SK-N-SH (cell line): ENCODE results near the gene ADGRB2. TPM values are rescaled to one million over a fixed set of nuclear protein-coding genes. Genes with fewer than 3 reads are reported as not detected.

ENCODE experiments used
- CTCF ChIA-PET: fragments of 300-600, 350-600 bp; formaldehyde crosslinking; extraction: SDS; loops from one replicate; lab custom pipeline; 2021; lab: Yijun Ruan, JAX
- POLR2A ChIA-PET: fragments of 350-600 bp; sonication (Branson Sonifier 250); formaldehyde crosslinking; extraction: SDS; loops from one replicate; lab custom pipeline; 2020; ENCODE audit warnings: antibody characterized with exemption, inconsistent platforms; lab: Yijun Ruan, JAX
- DNase-seq: peaks from one replicate; pipeline ENCODE4 v3.0.0; 2012
- H2AFZ ChIP-seq: fragments of 200-600 bp; sonication (generic); 2 replicates; pipeline ENCODE4 v1.8.1; 2016; ENCODE audit warnings: antibody characterized with exemption, mild to moderate bottlenecking, low read depth
- H3F3A ChIP-seq: fragments of 200-600 bp; sonication (generic); replicated peaks from 2 replicates; pipeline ENCODE3; 2016; ENCODE audit warnings: antibody characterized with exemption, mild to moderate bottlenecking; ENCODE audit not compliant: insufficient read depth
- H3K27ac ChIP-seq, 2 experiments: fragments of 200-500 bp in 1 of 2; fragments of 200-600 bp in 1 of 2; sonication (Bioruptor generic) in 1 of 2; sonication (generic), shearing (Covaris generic) in 1 of 2; 2 replicates each; pipeline versions ENCODE4 v1.5.1 to v1.6.1; 2014 to 2016; ENCODE audit warnings: low read depth in 2 of 2, inconsistent platforms in 1 of 2, low read length in 1 of 2, mild to moderate bottlenecking in 1 of 2, mixed read lengths in 1 of 2
- H3K27me3 ChIP-seq: fragments of 200-600 bp; sonication (generic), shearing (Covaris generic); 2 replicates; pipeline ENCODE4 v1.6.1; 2016; ENCODE audit warnings: mixed run types; ENCODE audit not compliant: insufficient read depth
- H3K36me3 ChIP-seq, 2 experiments: fragments of 200-500 bp in 1 of 2; fragments of 200-600 bp in 1 of 2; sonication (Bioruptor generic) in 1 of 2; sonication (generic) in 1 of 2; replicated peaks in 1 of 2; 2 replicates each; pipeline versions ENCODE3 to v1.5.1; 2014 to 2016; ENCODE audit warnings: low read length in 1 of 2, mild to moderate bottlenecking in 1 of 2; ENCODE audit not compliant: insufficient read depth in 2 of 2, control insufficient read depth in 1 of 2
- H3K4me1 ChIP-seq, 2 experiments: fragments of 200-500 bp in 1 of 2; fragments of 200-600 bp in 1 of 2; sonication (Bioruptor generic) in 1 of 2; sonication (generic), shearing (Covaris generic) in 1 of 2; 2 replicates each; pipeline versions ENCODE4 v1.5.1 to v1.6.1; 2014 to 2016; ENCODE audit warnings: low read depth in 1 of 2, low read length in 1 of 2, mixed run types in 1 of 2; ENCODE audit not compliant: insufficient read depth in 2 of 2, control insufficient read depth in 1 of 2
- H3K4me2 ChIP-seq: fragments of 200-600 bp; sonication (generic), shearing (Covaris generic); 2 replicates; pipeline ENCODE4 v1.6.1; 2017; ENCODE audit warnings: mixed run types
- H3K4me3 ChIP-seq, 2 experiments: fragments of 200-500 bp in 1 of 2; fragments of 200-600 bp in 1 of 2; sonication (Bioruptor generic) in 1 of 2; sonication (generic), shearing (Covaris generic) in 1 of 2; 2 replicates each; pipeline versions ENCODE4 v1.5.1 to v1.8.1; 2014 to 2016; ENCODE audit warnings: low read depth in 2 of 2, inconsistent platforms in 1 of 2, low read length in 1 of 2, mild to moderate bottlenecking in 1 of 2, mixed read lengths in 1 of 2, moderate library complexity in 1 of 2
- H3K79me2 ChIP-seq: fragments of 200-600 bp; sonication (generic); 2 replicates; pipeline ENCODE4 v1.8.1; 2017; ENCODE audit warnings: mild to moderate bottlenecking; ENCODE audit not compliant: insufficient read depth
- H3K9ac ChIP-seq: fragments of 200-600 bp; sonication (generic); 2 replicates; pipeline ENCODE4 v1.6.1; 2017; ENCODE audit warnings: mixed run types
- H3K9me2 ChIP-seq: fragments of 200-600 bp; sonication (generic); 2 replicates; pipeline ENCODE4 v1.6.1; 2017; ENCODE audit warnings: mixed run types
- H3K9me3 ChIP-seq: fragments of 200-600 bp; sonication (generic); 2 replicates; pipeline ENCODE4 v1.6.1; 2017; ENCODE audit warnings: mixed run types, mild to moderate bottlenecking, moderate library complexity
- H4K20me1 ChIP-seq: fragments of 200-600 bp; sonication (generic); 2 replicates; pipeline ENCODE4 v1.6.1; 2017; ENCODE audit warnings: mild to moderate bottlenecking, mixed run types; ENCODE audit not compliant: insufficient read depth
- EP300 ChIP-seq, 2 experiments: IDR thresholded peaks; 2 replicates each; pipeline versions ENCODE4 v1.4.0 to v1.6.1; 2012; ENCODE audit warnings: borderline replicate concordance in 1 of 2, low read depth in 1 of 2, low read length in 1 of 2
- FOXJ3 ChIP-seq: sonication (generic); formaldehyde crosslinking; IDR thresholded peaks from 2 replicates; pipeline ENCODE4 v1.5.1; 2020; ENCODE audit warnings: mild to moderate bottlenecking, missing genetic modification reagents
- GATA2 ChIP-seq: sonication (generic); formaldehyde crosslinking; IDR thresholded peaks from 2 replicates; pipeline ENCODE4 v1.5.0; 2020; ENCODE audit warnings: mild to moderate bottlenecking, missing genetic modification reagents
- JUND ChIP-seq: IDR thresholded peaks from 2 replicates; pipeline ENCODE4 v1.4.0; 2012
- MXI1 ChIP-seq: IDR thresholded peaks from 2 replicates; pipeline ENCODE4 v1.6.1; 2012; ENCODE audit warnings: mild to moderate bottlenecking, low read depth, low read length, improper control_type of control experiment
- RCOR1 ChIP-seq: fragments of 150-350 bp; IDR thresholded peaks from 2 replicates; pipeline ENCODE4 v1.6.1; 2017; ENCODE audit warnings: antibody characterized with exemption, low read length
- RFX5 ChIP-seq: IDR thresholded peaks from 2 replicates; pipeline ENCODE4 v1.6.1; 2012; ENCODE audit warnings: mild to moderate bottlenecking, improper control_type of control experiment, low read length
- RXRA ChIP-seq: IDR thresholded peaks from 2 replicates; pipeline ENCODE4 v1.4.0; 2012; ENCODE audit warnings: low read depth, mild to moderate bottlenecking, borderline replicate concordance
- TEAD4 ChIP-seq: IDR thresholded peaks from 2 replicates; pipeline ENCODE4 v1.4.0; 2012; ENCODE audit warnings: mild to moderate bottlenecking, borderline replicate concordance; ENCODE audit not compliant: insufficient read depth
- WGBS: methylation state at CpG from one replicate; pipeline ENCODE4 v1.1.6; 2017; ENCODE audit warnings: low lambda C conversion rate; 5-methylcytosine and 5-hydroxymethylcytosine counted together
- polyA plus RNA-seq, 3 experiments: library from polyadenylated mRNA; depleted of rRNA; stranded (reverse); fragments of >200 nt; gene quantifications; 2 replicates each; pipeline ENCODE4 v1.2.3, GENCODE V29; 2012
- TF ChIP-seq, protein P1 (sequence below): IDR thresholded peaks from 2 replicates; pipeline ENCODE4 v1.4.0; 2012; ENCODE audit warnings: low read depth, borderline replicate concordance
- TF ChIP-seq, protein P2 (sequence below): IDR thresholded peaks from 2 replicates; pipeline ENCODE4 v1.6.1; 2012; ENCODE audit warnings: mild to moderate bottlenecking, low read depth, low read length, moderate library complexity

Gene ADGRB2
- polyA plus RNA-seq, 1 of the 3 experiments (the other 2 are of a cell fraction), result 13.0 TPM

DNA sequence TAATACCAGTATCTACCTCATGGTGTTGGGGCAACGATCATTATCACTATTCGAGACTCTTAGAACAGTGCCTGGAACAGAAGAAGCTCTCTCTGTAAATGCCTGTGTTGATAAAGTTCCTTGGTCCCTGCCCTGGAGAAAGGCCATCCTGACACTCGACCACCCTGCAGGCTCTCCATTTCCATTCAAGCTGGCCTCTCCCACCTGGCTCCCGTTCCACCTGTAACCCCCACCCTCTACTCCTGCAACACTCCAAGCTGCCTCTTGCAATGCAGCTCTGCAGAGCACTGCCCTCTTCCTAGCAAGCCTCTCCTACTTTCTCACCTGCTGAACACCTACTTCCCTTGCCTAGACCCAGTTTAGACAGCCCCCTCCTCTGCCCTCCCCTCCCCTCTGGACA, 45.6 kb upstream of the ADGRB2 start (continued):
- TF ChIP-seq, protein P1, sequence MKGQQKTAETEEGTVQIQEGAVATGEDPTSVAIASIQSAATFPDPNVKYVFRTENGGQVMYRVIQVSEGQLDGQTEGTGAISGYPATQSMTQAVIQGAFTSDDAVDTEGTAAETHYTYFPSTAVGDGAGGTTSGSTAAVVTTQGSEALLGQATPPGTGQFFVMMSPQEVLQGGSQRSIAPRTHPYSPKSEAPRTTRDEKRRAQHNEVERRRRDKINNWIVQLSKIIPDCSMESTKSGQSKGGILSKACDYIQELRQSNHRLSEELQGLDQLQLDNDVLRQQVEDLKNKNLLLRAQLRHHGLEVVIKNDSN, result no peak
- TF ChIP-seq, all 33 proteins: peak for 0

DNA sequence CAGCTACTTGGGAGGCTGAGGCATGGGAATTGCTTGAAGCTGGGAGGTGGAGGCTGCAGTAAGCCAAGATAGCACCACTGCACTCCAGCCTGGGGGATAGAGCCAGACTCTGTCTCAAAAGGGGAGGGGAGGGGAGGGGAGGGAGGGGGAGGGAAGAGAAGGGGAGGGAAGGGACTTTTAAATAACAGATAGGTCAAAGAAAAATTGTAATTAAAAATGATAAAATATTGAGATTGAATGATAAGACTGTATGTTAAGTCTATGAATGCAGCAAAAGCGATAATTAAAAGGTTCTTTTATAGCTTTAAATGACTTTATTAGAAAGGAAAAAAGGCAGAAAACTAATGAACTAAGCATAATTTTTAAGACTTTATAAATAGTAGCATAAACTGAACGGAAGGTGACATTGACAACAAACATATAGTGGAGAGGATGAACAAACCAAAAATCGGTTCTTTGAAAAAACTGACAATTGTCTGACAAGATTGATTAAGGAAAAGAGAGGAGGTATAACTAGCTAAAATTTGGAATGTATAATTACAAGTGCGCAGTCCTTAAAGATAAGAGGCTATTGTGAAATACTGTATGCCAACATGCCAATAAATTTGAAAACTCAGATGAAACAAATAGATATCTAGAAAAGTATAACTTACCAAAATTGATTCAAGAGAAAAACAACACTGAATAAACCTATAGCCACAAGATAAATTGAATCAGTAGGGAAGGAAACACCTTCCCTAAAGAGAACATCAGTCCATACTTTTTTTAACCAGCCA, 43.3 kb upstream of the ADGRB2 start:
- Histone ChIP-seq H3K27ac (no peak overlapping the region), H3K9ac (no peak overlapping the region), H3K9me3 (no peaks in the 10 kb centered on the region), H3K79me2 (no peaks in the 10 kb centered on the region), H3K36me3 (no peaks in the 10 kb centered on the region), H3K4me3 (no peak overlapping the region), H3K4me2 (no peak overlapping the region), H3F3A (peaks cover 24% of the 10 kb centered on the region), H3K27me3 (no peaks in the 10 kb centered on the region), H2AFZ (no peak overlapping the region), H4K20me1 (no peaks in the 10 kb centered on the region), H3K4me1 (peaks cover 0 to 13% of the 10 kb centered on the region in 2 experiments; a peak in 1 of 4 replicates), H3K9me2 (no peaks in the 10 kb centered on the region)
- CTCF ChIA-PET, result interaction anchor here (0.9 to 1.6 kb wide), 3 partner anchors 18 to 157 kb away, joined by 3 to 8 read pairs (median 5); no protein-coding TSS in a partner anchor
- no peak for TF ChIP-seq TEAD4
- TF ChIP-seq MXI1, result no peak
- TF ChIP-seq RCOR1, result no peak
- TF ChIP-seq EP300 (IDR thresholded peaks at IDR 0.05; ENCODE audit: borderline replicate concordance in 1 of 2, low read depth in 1 of 2, low read length in 1 of 2), result no peak
- TF ChIP-seq FOXJ3, result no peak
- TF ChIP-seq, protein P2, sequence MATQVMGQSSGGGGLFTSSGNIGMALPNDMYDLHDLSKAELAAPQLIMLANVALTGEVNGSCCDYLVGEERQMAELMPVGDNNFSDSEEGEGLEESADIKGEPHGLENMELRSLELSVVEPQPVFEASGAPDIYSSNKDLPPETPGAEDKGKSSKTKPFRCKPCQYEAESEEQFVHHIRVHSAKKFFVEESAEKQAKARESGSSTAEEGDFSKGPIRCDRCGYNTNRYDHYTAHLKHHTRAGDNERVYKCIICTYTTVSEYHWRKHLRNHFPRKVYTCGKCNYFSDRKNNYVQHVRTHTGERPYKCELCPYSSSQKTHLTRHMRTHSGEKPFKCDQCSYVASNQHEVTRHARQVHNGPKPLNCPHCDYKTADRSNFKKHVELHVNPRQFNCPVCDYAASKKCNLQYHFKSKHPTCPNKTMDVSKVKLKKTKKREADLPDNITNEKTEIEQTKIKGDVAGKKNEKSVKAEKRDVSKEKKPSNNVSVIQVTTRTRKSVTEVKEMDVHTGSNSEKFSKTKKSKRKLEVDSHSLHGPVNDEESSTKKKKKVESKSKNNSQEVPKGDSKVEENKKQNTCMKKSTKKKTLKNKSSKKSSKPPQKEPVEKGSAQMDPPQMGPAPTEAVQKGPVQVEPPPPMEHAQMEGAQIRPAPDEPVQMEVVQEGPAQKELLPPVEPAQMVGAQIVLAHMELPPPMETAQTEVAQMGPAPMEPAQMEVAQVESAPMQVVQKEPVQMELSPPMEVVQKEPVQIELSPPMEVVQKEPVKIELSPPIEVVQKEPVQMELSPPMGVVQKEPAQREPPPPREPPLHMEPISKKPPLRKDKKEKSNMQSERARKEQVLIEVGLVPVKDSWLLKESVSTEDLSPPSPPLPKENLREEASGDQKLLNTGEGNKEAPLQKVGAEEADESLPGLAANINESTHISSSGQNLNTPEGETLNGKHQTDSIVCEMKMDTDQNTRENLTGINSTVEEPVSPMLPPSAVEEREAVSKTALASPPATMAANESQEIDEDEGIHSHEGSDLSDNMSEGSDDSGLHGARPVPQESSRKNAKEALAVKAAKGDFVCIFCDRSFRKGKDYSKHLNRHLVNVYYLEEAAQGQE, result no peak
- no peak for TF ChIP-seq RFX5
- TF ChIP-seq GATA2 (CRISPR knock-in tag), result no peak
- TF ChIP-seq JUND, result no peak
- TF ChIP-seq, protein P1, result no peak
- TF ChIP-seq RXRA, result no peak
- no peak for DNase-seq
- 87% methylated on average over 4 of the region's 4 CpGs for WGBS
- POLR2A ChIA-PET, result no interaction called here
